GM12873 (cell line): ENCODE data around the gene AKT2.
A peak's percentile ranks its signal among the peaks of the same experiment; 100 is the strongest.

Experiments
- TF ChIP-seq, protein P1 (sequence below): IDR thresholded peaks from 2 replicates; pipeline ENCODE4 v1.5.1; 2012; ENCODE audit warnings: low read depth, mild to moderate bottlenecking, moderate library complexity, low read length, control low read depth; ENCODE audit not compliant: insufficient read depth; ENCODE audit errors: missing control alignments

AKT2 gene

DNA sequence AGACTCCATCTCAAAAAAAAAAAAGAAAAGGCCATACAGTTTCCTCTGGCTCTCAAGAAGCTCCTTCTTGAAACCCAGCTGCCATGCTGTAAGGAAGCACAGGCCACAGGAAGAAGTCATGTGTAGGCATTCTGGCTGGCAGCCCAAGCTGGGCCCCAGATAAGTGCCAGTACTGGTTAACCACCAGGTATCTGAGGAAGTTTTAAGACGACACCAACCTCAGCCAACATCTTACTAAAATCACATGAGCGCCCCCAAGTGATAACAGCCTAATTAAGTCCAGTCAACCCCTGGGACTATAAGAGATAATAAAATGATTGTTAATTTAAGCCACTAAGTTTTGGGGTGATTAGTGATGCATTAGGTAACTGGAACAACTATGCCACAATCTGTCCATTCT, 27.4 kb upstream of the AKT2 start:
- TF ChIP-seq, protein P1, sequence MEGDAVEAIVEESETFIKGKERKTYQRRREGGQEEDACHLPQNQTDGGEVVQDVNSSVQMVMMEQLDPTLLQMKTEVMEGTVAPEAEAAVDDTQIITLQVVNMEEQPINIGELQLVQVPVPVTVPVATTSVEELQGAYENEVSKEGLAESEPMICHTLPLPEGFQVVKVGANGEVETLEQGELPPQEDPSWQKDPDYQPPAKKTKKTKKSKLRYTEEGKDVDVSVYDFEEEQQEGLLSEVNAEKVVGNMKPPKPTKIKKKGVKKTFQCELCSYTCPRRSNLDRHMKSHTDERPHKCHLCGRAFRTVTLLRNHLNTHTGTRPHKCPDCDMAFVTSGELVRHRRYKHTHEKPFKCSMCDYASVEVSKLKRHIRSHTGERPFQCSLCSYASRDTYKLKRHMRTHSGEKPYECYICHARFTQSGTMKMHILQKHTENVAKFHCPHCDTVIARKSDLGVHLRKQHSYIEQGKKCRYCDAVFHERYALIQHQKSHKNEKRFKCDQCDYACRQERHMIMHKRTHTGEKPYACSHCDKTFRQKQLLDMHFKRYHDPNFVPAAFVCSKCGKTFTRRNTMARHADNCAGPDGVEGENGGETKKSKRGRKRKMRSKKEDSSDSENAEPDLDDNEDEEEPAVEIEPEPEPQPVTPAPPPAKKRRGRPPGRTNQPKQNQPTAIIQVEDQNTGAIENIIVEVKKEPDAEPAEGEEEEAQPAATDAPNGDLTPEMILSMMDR, result no peak

DNA sequence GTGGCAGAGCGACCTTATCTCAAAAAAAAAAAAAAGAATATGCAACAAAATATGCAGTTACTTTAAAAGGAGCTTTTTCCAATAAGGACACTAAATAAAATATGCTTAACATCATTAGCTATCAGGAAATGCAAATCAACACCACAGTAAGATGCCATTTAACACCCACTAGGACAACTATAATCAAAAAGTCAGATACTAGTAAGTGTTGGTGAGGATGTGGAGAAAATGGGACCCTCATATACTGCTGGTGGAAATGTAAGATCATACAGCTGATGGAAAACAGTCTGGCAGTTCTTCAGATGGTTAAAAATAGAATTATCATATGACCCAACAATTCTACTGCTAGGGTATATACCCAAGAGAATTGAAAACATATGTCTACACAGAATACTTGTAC, 24.5 kb upstream of the AKT2 start:
- TF ChIP-seq, protein P1, result no peak

GRCh38 chr19:40305403-40305802, 20.3 kb upstream of the AKT2 start:
- TF ChIP-seq, protein P1, result peak; percentile 70

GRCh38 chr19:40304306-40304705, 19.2 kb upstream of the AKT2 start:
- TF ChIP-seq, protein P1, result no peak

GRCh38 chr19:40303765-40304164, 18.6 kb upstream of the AKT2 start:
- TF ChIP-seq, protein P1, result no peak

DNA sequence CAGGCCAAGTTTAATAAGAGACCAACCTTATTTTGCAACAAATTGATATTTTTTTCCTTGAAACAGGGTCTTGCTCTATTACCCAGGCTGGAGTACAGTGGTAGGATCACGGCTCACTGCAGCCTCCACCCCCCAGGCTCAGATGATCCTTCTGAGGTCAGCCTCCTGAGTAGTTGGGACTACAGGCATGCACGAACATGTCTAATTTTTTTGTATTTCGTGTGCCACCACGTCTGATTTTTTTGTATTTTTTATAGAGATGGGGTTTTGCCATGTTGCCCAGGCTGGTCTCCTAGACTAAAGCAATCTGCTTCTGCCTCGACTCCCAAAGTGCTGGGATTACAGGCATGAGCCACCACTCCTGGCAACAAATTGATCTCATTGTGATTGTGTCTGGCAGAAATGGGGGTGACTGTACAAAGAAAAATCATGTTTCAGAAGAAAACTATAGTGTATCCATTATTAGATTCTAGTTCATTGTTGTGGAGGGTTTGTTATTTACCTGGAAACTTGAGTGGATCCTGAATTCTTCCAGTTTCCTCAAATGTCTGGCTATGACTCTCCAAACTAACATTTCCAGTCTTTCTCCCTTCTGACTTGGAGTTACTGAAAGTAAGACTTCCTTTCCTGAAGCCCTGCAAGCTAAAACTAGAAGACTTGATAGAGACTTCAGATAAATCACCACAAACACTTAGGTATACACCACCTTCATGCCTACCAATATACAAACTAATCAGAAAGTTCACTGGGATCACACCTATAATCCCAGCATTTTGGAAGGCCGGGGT, 17.3 kb upstream of the AKT2 start:
- TF ChIP-seq, protein P1, result no peak

DNA sequence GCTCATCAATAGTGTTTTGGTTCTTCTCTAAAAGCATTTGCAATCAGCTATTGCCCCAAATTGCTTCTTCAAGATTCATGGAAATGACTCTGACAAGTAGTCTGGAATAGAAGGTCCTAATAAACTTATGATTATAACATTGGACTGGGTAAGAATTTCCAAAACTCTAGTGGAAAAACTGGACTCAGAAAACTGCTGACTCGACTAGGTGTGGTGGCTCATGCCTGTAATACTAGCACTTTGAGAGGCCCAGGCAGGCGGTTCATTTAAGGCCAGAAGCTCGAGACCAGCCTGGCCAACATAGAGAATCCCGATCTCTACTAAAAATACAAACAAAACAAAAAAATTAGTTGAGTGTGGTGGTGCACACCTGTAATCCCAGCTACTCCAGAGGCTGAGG, 15.5 kb upstream of the AKT2 start:
- TF ChIP-seq, protein P1, result no peak
